ENCODE data around the gene SSTR3.
"Not testable (repeated sequence)": the region's sequence is repeated elsewhere in the genome, so short reads cannot be mapped to it uniquely, and the experiment has no call there.

SSTR3 gene

DNA sequence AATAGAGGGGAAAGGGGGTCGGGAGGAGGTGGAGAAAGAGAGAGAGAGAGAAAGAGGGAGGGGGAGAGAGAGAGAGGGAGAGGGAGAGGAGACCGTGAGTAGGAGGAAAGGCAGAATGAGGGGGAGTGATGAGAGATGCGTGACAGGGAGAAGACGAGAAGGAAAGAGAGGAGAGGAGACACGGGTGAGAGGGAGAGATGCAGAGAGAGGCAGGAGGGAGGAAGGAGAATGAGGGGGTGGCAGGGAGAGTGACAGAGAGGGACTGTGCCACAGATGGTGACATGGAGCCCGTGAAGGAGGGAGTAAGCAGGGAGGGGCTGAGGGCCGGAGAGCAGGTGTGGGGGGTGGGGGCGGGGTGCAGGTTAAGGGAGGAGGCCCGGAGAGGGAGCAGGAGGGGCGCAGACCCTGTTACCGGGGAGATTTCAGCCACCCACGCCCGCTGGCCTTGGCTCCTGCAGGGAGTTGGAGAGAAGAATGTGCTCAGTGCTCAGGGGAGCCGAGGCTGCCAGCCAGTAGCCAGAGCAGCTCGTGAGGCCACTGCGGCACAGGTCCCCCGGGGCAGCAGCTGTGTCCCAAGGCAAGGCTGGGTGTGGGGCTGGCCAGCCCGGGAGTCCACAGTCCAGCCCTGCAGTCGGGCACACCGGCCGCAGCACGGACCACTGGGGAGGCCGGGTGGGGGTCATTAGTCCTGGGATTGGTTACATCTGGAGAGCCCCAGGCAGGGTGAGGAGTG is at the start of gene SSTR3:
Gene SSTR3 (minus strand): TSS at position 304 of the 733 bp plus-strand sequence. CDS start 4,674 bp downstream, outside the sequence.
- ATAC-seq, result no peak
- DNase-seq, result no peak

GRCh38 chr22:37260901-37261336 is 48.6 kb upstream of the SSTR3 start:
- peak; percentile 64 for ATAC-seq
- peak; percentile 68 for DNase-seq

- no peak for ATAC-seq
- no peak for DNase-seq
Measured at GRCh38 chr22:37260155-37260795, 48.0 kb upstream of the SSTR3 start.

DNA sequence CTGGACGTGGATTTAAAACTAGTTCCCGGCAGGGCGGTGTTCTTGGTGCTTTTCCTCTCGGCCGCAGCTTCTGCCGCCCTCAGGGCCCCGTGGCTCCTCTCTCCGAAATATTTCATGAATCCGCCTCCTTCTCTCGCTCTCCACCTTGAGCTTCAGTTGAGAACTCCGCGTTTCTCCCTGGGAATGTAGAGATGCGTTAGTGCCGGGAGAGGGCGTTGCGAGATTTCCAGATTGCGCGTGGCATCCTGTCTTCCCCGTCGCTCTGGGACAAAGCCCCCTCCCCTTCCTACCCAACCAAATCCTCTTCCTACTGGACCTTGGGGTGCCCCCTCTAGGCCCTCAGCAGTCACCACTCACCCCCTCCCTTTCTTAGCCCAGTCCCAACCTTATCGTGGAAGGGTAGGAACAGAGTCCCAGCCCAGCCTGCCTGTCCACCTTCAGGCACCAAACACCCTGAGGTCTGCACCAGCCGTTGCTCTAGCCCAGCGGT is 47.3 kb upstream of the SSTR3 start:
- ATAC-seq (no peak), DNase-seq (no peak)

DNA sequence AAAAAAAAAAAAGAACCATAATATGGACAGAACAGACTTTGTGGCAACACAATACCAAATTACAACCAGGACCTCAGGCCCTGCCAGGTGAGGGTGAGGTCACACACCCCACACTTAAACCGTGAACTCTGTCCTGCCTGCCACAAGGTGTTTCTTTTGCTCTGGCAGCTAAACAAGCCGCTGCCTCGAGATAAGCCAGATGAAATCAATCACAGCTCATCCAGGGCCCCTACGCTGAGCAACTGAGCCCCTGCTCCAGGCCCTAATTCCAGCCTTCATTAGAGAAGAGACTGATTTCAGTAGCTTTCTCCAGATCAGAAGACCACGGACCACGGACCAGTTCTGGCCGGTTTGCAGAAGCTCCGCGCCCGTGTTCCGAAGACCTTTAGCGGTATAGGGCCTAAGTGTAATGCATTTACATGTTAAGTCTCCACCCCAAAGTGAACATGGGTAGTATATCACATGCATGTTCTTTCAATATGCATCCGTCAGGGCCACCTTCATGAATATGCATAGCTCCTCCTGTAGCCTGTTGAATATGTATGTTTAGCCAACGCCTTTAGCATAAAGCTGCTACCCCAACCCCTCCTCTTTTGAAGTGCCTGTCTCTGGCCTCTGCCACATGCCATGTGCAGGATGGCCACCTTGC is 46.6 kb upstream of the SSTR3 start:
- no peak for DNase-seq
- no peak for ATAC-seq

GRCh38 chr22:37258005-37258752 is 45.9 kb upstream of the SSTR3 start:
- no peak for DNase-seq
- no peak for ATAC-seq

DNA sequence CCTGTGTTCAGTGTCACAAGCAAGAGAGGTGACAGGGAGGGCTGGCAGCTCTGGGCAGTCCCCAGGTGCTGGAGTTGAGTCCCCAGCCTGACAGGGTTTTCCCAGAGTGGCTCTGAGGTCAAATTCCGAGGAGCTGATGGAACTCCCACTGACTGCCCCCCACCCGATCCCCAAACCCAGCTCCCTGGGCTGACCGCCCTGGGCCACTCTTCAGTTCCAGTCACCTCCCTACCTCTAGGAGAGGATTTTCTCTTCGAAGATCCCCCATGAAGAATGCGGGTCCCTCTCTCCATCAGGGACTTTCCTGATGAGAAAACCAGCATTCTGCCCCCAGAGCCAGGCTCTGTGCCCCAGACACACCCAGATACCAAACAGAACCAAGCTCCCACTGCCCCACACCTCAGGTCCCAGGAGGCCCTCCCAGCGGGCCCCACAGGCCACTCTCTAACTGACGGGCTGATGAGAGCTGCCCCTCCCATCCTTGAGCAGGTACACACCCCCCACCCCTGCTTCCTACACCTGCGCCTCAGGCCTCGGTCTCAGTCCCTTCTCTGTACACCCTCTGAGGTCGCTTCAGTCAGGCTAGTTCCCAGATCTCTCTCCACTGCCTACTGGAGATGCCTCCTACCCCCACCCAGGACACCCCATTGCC is 43.9 kb upstream of the SSTR3 start:
- DNase-seq (no peak), ATAC-seq (no peak)

- ATAC-seq (no peak), DNase-seq (no peak)
Measured at GRCh38 chr22:37255558-37256006, 43.3 kb upstream of the SSTR3 start.

DNA sequence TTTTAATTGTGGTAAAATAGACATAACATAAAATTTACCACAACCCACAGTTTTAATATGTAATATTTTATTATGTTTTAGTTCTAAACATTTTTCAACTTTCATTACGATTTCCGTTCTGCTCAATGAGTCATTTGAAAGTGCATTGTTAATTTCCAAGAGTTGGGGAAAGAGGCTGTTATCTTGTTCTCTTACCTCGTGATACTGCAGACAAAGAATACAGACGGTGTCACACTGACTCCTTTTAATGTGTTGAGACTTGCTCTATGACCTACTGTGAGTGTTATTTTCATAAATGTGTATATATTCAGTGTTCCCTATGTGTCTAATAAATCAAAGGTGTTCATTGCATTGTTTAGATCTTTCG is 42.6 kb upstream of the SSTR3 start:
- peak; percentile 41 for ATAC-seq

DNA sequence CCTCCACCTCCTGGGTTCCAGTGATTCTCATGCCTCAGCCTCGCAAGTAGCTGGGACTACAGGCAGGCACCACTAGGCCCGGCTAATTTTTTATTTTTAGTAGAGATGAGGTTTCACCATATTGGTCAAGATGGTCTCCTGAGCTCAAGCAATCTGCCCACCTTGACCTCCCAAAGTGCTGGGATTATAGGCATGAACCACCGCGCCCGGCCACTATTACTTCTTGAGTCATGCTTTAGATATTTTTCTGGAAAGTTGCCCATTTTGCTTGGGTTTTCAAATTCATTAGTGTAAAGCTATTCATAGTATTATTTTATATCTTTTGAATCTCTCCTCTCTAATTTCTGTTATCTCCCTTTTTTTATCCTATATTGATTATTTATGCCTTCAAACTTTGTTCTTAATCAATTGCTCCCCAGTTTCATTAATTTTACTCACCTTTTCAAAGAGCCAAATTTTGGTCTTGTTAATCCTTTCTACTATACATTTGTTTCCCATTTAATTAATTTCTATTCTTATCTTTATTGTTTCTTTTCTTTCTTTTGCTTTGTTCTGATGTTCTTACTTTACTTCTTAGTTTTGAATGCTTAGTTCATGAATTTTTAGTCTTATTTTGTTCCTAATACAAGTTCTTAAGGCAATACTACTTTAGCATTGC is 42.1 kb upstream of the SSTR3 start:
- no peak for ATAC-seq
- no peak for DNase-seq

More for the DNA sequence above, 42.6 kb upstream of the SSTR3 start:
- DNase-seq, result no peak

- no peak for DNase-seq
- no peak for ATAC-seq
Measured at GRCh38 chr22:37253126-37253660, 40.9 kb upstream of the SSTR3 start.

DNA sequence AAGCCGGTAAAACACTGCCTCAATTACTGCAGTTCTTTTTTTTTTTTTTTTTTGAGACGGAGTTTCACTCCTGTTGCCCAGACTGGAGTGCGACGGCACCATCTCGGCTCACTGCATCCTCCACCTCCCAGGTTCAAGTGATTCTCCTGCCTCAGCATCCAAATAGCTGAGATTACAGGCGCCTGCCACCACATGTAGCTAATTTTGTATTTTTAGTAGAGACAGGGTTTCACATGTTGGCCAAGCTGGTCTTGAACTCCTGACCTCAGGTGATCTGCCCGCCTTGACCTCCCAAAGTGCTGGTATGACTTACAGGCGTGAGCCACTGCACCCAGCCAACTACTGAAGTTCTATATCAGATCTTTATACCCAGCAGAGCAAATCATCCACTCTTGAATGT is 39.6 kb upstream of the SSTR3 start:
- DNase-seq, ATAC-seq: not testable (repeated sequence)

GRCh38 chr22:37249986-37250385 is 37.7 kb upstream of the SSTR3 start:
- ATAC-seq (no peak), DNase-seq (no peak)

DNA sequence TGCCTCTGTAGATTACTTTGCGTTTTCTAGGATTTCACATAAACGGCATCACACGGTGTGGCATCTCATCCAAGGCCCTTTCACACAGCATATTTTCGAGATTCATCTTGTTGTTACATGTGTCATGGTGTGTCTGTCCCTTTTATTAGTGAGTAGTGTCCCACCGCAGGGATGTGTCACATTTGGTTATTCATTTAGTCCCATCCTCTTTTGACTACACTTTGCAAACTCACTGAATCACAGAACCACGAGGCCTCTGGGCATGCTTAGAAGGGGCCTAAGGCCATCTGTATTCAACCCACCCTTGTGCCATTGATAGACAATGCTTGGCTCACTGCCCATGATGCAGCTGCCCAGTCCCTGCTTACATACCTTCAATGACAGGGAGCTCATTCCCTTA is 36.0 kb upstream of the SSTR3 start:
- DNase-seq (no peak), ATAC-seq (no peak)

DNA sequence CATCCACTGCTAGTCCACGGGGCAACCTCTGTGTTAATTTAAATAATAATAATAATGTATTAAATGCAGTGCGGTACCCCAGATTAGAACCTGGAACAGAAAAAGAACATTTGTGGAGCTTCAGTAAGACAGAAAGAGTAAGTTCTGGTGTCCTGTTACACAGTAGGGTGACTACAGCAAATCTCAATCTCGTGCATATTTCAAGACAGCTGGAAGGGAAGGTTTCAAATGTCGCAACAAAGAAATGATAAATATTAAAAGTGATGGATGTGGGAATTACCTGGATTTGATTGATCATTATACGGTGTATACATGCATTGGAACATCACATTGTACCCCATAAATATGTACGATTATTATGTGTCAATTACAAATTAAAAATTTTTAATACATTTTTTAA is 33.5 kb upstream of the SSTR3 start:
- ATAC-seq (no peak), DNase-seq (no peak)

DNA sequence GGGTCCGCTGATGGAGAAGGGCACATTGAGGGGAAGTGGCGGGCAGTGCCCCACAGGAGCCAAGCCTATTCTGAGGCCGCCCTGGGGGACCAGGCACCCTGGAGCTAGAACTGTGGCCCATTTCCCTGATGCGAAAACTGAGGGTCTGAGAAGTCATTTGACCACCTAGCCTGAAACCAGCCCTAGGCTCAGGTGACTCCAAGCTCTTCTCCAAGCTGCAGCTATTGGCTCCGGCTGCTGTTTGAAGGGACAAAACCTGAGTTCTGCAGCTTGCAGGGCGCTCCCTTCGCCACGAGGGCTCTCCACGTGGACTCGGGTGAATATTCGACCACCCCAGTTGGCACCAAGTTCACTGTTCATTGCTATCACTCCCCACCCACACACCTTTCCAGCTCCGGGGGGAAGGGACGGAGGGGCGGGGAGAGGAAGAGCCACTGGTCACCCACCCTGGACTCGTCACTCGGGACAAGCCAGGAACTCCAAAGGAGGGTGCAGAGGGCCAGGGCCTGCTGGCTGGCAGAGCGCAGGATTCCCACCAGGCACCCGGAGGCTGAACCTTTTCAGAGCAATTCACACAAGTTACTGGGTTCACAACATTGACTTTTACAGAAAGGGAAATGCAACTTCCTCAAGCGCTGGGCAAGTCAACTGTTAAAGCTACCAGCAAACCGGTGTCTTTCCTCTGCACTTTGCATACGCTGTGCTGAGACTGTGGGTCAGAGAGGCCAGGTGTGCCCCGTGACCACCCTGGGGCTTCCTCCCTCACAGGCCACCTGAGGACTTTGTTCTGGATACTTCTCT is 32.8 kb upstream of the SSTR3 start:
- no peak for ATAC-seq
- peak; percentile 21 for DNase-seq

DNA sequence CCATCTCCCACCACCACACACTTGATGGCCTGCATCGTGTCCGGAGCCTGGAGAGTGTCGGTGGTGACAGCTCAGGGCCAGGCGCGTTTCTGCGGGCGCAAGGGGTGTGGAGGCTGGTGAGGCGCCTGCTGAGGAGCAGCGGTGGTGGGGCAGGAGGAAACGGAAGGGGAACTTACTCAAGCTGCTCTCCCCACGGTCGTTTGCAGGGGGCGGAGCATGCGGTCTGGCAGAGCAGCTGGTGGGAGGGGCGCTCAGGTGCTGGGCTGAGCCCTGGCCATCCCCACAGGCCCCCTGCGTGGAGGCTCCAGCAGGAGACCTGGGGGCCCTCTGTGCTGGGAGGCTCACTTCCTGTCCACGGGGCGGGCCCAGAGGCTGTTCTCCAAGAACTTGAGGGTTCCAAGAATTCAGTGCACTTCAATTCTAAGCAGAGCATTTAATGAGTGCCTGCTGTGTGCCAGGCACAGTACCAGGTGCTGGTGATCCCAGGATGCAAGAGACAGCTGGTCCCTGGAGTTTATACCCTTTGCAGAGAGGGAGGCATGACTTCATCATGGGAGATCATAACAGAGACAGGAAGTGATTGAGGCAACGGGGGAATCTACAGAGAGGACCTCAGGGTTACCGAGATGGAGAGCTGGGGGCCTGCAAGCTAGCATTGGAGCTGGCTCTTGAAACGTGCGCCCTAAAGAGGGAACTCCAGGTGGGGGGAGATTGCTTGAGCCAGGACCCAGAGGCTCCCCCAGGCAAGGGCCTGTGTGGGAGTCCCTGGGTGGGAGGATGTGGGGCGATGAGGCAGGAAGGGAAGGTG is 32.0 kb upstream of the SSTR3 start, which contains the start of gene RAC2:
Gene RAC2 (minus strand): TSS at position 156 of the 808 bp plus-strand sequence. CDS start 121 bp downstream, at position 35.
- ATAC-seq (peak; percentile 67), DNase-seq (peak; percentile 95)

- peak; percentile 0 for ATAC-seq
- peak; percentile 27 for DNase-seq
Measured at GRCh38 chr22:37243402-37244113, 31.3 kb upstream of the SSTR3 start.
